ENCODE data around the gene OR52I2.

The OR52I2 gene

DNA sequence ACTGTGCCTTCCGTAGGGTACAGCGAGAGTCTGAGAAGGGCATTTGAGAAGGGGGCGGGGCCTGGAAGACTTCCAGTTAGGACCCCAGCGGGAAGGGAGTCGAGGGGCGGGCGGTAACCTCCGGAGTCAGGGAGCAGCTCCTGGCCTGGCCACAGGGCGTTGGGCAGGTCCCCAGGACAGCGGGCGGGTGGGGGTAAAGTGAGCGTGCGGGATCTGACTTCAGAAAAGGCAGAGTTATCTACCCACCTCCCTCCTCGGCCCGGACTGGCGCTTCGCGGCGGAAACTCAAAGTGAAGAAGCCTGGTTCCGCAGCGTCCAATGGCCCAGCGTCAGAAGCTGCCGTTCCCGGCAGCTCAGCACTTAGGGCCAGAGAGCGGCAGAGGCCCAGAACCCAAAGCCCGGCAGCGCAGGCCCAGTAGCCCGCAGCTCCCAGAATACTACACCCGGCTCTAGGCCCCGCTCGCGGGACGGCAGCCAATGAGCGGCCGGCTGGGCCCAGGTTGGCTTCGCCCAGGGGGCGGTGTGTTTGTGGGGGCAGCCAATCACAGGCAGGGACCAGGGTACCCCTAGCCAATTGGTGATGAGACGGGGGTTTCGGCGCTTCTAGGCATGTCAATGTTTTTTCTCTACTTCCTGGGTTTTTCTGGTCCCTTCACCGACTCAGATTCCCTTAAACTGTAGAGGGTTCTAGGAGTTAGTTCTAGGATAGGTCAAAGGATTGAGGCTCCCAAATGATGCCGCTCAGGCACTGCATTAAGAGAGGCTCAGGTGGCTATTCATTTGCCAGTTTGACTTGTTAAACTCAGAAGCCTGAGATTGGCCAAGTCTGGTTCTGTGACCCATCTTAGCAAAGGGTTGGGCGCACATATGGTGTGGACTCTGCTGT lies 26.5 kb downstream of the OR52I2 start, which contains the start of gene TRIM68:
TRIM68 (minus strand) TSS at position 451 of the 886 bp plus-strand sequence. CDS start 2,727 bp downstream, outside the sequence.
- DNase-seq (ENCODE audit: low spot score), result peak; percentile 100

- DNase-seq (ENCODE audit: low spot score), result no peak
Measured at GRCh38 chr11:4610258-4610935, 28.9 kb downstream of the OR52I2 start.

DNA sequence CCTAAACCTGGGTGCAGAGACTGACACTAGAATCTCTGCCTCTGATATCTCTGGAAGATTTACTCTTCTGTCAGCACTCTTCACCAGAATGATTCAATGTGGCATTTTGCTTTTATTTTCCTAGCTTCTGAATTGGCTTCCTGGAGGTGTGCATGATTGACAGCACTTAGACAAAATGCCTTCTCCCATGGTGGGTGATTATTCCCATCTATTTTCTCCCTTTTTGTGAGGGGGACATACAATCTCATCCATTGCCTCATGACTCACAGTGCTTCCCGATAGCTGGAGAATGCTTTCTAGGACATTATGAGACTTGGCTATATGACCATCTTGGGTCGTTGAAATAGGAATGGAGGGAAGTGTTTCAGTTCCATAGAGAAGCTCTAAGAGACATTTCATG lies 30.4 kb downstream of the OR52I2 start:
- no peak for DNase-seq (ENCODE audit: low spot score)

DNA sequence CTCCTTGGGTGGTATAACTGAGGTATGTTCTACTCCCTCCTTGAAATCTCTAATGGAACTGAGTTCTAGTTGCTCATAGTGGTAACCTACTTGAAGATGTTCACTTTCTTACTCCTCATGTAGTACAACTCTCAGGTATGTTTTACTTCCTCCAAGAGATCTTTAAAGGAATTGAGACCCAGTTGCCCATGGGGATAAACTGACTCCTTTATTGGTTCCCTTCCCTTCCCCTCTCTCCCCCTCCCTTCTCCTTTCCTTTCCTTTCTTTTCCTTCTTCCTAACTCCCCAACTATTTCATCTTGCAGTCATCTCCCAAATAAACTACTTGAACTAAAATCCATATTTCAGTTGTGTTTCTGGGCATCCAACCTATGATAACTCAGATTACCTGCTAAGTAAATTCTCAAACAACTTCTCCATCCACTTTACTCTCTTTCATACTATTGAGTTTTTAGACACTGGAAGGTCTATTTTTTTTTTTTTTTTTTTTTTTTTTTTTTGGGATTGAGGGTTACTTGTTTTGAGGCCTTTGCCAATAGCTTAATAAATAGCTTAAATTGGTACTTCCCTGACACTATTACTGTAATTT lies 34.4 kb downstream of the OR52I2 start:
- DNase-seq (ENCODE audit: low spot score), result no peak

DNA sequence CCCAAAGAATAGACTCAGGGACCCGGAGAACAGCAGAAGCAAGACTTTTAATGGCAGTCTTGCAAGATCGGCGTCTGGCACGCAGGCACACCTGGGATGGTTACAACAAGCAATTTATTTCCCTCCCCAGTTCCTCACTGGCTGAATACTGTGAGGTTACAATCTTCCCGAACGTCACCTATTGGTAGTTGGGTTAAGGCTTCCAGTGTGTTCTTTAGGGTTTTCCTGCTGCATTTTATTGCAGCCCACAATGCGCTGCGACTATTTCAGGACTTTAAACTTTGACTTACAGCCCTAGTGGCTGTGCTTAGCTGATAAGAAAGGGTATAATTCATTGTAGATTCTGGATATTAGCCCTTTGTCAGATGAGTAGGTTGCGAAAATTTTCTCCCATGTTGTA lies 38.0 kb downstream of the OR52I2 start:
- DNase-seq (ENCODE audit: low spot score), result no peak

GRCh38 chr11:4626207-4627099 lies 44.9 kb downstream of the OR52I2 start:
- no peak for DNase-seq (ENCODE audit: low spot score)

DNA sequence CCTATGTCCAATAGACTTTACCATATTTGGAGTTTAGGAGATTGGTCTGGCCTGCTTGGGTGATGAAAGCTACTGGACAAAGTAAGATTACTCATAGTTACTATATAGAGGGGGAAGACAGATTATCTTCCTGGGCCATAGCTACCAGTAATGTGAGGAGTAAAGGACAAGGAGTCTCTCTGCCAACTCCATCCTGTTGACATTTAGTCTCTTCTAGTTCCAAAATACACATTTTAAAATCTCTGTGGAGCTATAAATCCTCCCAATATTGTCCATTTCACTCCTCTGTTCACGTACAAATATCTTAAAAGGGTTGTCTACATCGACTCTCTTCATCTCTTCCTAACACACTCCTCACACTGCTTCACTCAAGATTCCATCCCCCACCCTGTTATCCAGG lies 54.6 kb downstream of the OR52I2 start:
- DNase-seq (ENCODE audit: low spot score), result no peak

GRCh38 chr11:4636962-4637661 lies 55.6 kb downstream of the OR52I2 start, which contains the start of gene OR51D1:
Gene OR51D1, plus strand, starts transcription at chr11:4637477. Its CDS starts 2,314 bp downstream, at chr11:4639791.
- peak; percentile 88 for DNase-seq (ENCODE audit: low spot score)

DNA sequence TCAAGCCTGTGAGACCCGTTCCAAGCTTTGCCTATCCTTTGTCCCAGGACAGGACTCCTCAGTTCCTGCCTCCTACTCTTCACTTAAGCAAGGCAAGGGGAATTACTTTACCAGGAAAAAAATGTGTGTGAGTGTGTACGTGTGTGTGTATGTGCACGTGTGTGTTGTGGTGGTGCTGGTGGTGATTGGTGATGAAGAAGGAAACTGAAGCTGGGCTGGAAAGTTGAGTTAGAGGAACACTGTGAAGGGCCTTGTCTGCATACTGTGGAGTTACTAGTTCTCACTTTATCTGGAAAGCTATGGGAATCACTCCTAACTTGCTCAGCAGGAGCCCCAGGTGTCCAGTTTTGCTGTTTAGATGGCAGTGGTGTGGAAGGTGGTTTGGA lies 56.1 kb downstream of the OR52I2 start:
- DNase-seq (ENCODE audit: low spot score), result no peak

DNA sequence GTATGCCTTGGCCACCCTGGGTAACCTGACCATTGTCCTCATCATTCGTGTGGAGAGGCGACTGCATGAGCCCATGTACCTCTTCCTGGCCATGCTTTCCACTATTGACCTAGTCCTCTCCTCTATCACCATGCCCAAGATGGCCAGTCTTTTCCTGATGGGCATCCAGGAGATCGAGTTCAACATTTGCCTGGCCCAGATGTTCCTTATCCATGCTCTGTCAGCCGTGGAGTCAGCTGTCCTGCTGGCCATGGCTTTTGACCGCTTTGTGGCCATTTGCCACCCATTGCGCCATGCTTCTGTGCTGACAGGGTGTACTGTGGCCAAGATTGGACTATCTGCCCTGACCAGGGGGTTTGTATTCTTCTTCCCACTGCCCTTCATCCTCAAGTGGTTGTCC lies 58.4 kb downstream of the OR52I2 start:
- no peak for DNase-seq (ENCODE audit: low spot score)

DNA sequence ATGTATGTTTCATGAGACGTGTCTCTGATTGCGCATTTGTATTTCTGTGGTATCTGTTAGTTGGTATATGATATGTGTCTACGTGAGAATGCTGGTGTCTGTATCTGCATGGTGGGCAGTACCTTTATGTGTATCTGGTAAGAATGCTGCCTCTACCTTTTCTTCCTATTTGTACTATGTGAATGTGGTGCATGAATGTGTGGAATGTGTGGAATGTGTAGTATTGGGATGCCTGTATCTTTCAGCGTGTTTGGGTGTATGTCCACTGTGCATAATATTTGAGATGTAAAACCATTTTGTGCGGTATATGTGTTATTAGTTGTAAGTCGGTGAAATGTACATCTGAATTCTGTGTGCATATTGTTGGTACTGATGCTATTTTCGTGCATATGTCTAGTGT lies 60.0 kb downstream of the OR52I2 start:
- DNase-seq (ENCODE audit: low spot score), result no peak

GRCh38 chr11:4642043-4642442 lies 60.5 kb downstream of the OR52I2 start:
- DNase-seq (ENCODE audit: low spot score), result no peak
